B cell (primary cell): ENCODE data around the gene LITAF. TPM values are rescaled to one million over a fixed set of nuclear protein-coding genes. Genes with fewer than 3 reads are reported as not detected.

Experiments used
- ATAC-seq: fragments of 200-7000 bp; cut with Tn5 transposase; one replicate; pipeline ENCODE4 v1.10.0; 2021; ENCODE audit warnings: low read depth, mild to moderate bottlenecking, moderate number of reproducible peaks, moderate library complexity
- CTCF ChIA-PET: fragments of 350-600 bp; sonication (Branson Sonifier 250); formaldehyde crosslinking; loops from one replicate; lab custom pipeline; 2021; ENCODE audit warnings: antibody characterized with exemption, inconsistent platforms; lab: Charles Lee
- POLR2A ChIA-PET: fragments of 350-600 bp; sonication (Branson Sonifier 250); formaldehyde crosslinking; loops from one replicate; lab custom pipeline; 2021; ENCODE audit warnings: antibody characterized with exemption; lab: Charles Lee
- DNase-seq: peaks from one replicate; pipeline ENCODE4 v3.0.0; 2013
- H2AFZ ChIP-seq: 2 replicates; pipeline ENCODE4 v1.6.1; 2012; ENCODE audit warnings: mild to moderate bottlenecking, low read depth, low read length; ENCODE audit not compliant: insufficient read depth, poor library complexity, severe bottlenecking
- H3K27ac ChIP-seq, 2 donors: 1 replicate in 1 of 2; 2 replicates in 1 of 2; pipeline ENCODE4 v1.5.1; 2012 to 2013; ENCODE audit warnings: low read length in 2 of 2, mild to moderate bottlenecking in 2 of 2, moderate library complexity in 1 of 2
- H3K27me3 ChIP-seq, 4 experiments: fragments of 200-600 bp in 1 of 4; sonication (generic) in 1 of 4; replicated peaks in 1 of 4; 1 replicate in 2 of 4; 2 replicates in 2 of 4; pipeline versions ENCODE4 v1.6.1 to v1.7.0; 2013 to 2016; ENCODE audit warnings: low read length in 3 of 4, mild to moderate bottlenecking in 2 of 4, mixed read lengths in 1 of 4, moderate library complexity in 1 of 4; ENCODE audit not compliant: insufficient read depth in 4 of 4, control insufficient read depth in 3 of 4; ENCODE audit errors: control extremely low read depth in 1 of 4
- H3K36me3 ChIP-seq, 2 experiments: replicated peaks in 1 of 2; 1 replicate in 1 of 2; 2 replicates in 1 of 2; pipeline versions ENCODE4 v1.6.1 to v1.7.1; 2013; ENCODE audit warnings: low read length in 1 of 2; ENCODE audit not compliant: insufficient read depth in 2 of 2, control insufficient read depth in 1 of 2; ENCODE audit errors: control extremely low read depth in 1 of 2, extremely low read depth in 1 of 2
- H3K4me1 ChIP-seq, 2 donors: fragments of 200-600 bp in 1 of 2; sonication (generic) in 1 of 2; 1 replicate in 1 of 2; 2 replicates in 1 of 2; pipeline versions ENCODE4 v1.5.1 to v1.6.1; 2013 to 2017; ENCODE audit warnings: low read length in 2 of 2; ENCODE audit not compliant: control insufficient read depth in 2 of 2, insufficient read depth in 2 of 2
- H3K4me2 ChIP-seq: replicated peaks from 2 replicates; pipeline ENCODE3; 2012; ENCODE audit warnings: mild to moderate bottlenecking, low read depth, low read length; ENCODE audit not compliant: poor library complexity, severe bottlenecking
- H3K4me3 ChIP-seq, 5 experiments: fragments of 200-600 bp in 1 of 5; sonication (generic) in 1 of 5; 1 replicate in 3 of 5; 2 replicates in 2 of 5; pipeline versions ENCODE4 v1.5.1 to v1.7.0; 2011 to 2016; ENCODE audit warnings: low read length in 4 of 5, mild to moderate bottlenecking in 4 of 5, low read depth in 2 of 5, control low read depth in 1 of 5, moderate library complexity in 1 of 5; ENCODE audit not compliant: insufficient read depth in 1 of 5; ENCODE audit errors: control extremely low read depth in 1 of 5, extremely low read depth in 1 of 5
- H3K79me2 ChIP-seq: fragments of 200-600 bp; sonication (generic); one replicate; pipeline ENCODE4 v1.6.0; 2016; ENCODE audit warnings: low read length; ENCODE audit not compliant: control insufficient read depth, insufficient read depth
- H3K9ac ChIP-seq: fragments of 200-600 bp; sonication (generic); 2 replicates; pipeline ENCODE4 v1.6.1; 2017; ENCODE audit warnings: mild to moderate bottlenecking, low read length, moderate library complexity
- H3K9me3 ChIP-seq, 3 donors: one replicate each; pipeline versions ENCODE4 v1.6.1 to v1.7.1; 2013; ENCODE audit warnings: low read length in 2 of 3; ENCODE audit not compliant: control insufficient read depth in 2 of 3, insufficient read depth in 1 of 3; ENCODE audit errors: control extremely low read depth in 1 of 3
- H4K20me1 ChIP-seq: 2 replicates; pipeline ENCODE4 v1.6.0; 2012; ENCODE audit warnings: mild to moderate bottlenecking, low read length; ENCODE audit not compliant: insufficient read depth, control insufficient read depth, poor library complexity, severe bottlenecking
- H3K27ac Mint-ChIP-seq: one replicate; pipeline ENCODE4 v1.8.0; 2021; ENCODE audit warnings: mixed read lengths
- H3K27me3 Mint-ChIP-seq: one replicate; pipeline ENCODE4 v1.8.0; 2021; ENCODE audit warnings: mixed read lengths
- H3K4me1 Mint-ChIP-seq: one replicate; pipeline ENCODE4 v1.8.0; 2021; ENCODE audit warnings: mixed read lengths
- H3K4me3 Mint-ChIP-seq: one replicate; pipeline ENCODE4 v1.8.0; 2021; ENCODE audit warnings: mixed read lengths
- H3K9me3 Mint-ChIP-seq: one replicate; pipeline ENCODE4 v1.8.0; 2022; ENCODE audit warnings: mixed read lengths; ENCODE audit not compliant: insufficient read depth
- EZH2 ChIP-seq: IDR thresholded peaks from 2 replicates; pipeline ENCODE4 v1.6.1; 2012; ENCODE audit warnings: borderline replicate concordance, low read depth, mild to moderate bottlenecking, moderate library complexity, low read length; ENCODE audit not compliant: insufficient read depth, poor library complexity, severe bottlenecking
- WGBS: methylation state at CpG from one replicate; pipeline ENCODE4 v1.1.5; 2013; ENCODE audit warnings: missing lambda C conversion rate; ENCODE audit not compliant: insufficient coverage; 5-methylcytosine and 5-hydroxymethylcytosine counted together
- intact Hi-C: fragments of 100-400 bp; cut with micrococcal nuclease; formaldehyde crosslinking; loops from one replicate; pipeline ENCODE4 v1.10.0; 2022
- polyA plus RNA-seq: library from polyadenylated mRNA; depleted of rRNA; stranded (reverse); fragments of >200 nt; gene quantifications from 2 replicates; pipeline ENCODE4 v1.2.3, GENCODE V29; 2012
- total RNA-seq, 2 donors: library from RNA; stranded (reverse); fragments of 120-200 nt in 1 of 2; gene quantifications; 1 replicate in 1 of 2; 2 replicates in 1 of 2; pipeline versions ENCODE4 v1.2.3 to v1.2.4, GENCODE V29; 2013 to 2022
- TF ChIP-seq, protein P1 (sequence below): fragments of 200-600 bp; IDR thresholded peaks from one replicate; pipeline ENCODE4 v1.8.0; 2022; ENCODE audit warnings: antibody characterized with exemption, mild to moderate bottlenecking

LITAF gene
- total and polyA plus RNA-seq, 2 donors (not counting 1 experiment from before 2014, with no cell fraction given) = 93.6 to 125 TPM

DNA sequence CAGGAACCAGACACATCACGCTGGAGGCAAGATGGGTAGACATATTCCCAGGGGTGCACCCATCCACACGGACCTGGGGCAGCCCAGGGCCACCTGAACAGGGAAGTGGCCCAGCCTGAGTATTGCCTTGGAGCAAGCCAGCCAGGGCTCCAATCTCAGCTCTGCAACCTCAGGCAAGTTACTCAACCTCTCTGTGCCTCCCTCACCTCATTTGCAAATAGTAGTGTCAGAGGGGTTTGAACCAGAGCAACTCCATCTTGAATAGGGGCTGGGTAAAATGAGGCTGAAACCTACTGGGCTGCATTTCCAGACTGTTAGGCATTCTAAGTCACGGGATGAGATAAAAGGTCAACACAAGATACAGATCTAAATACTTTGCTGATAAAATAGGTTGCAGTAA lies 46.4 kb upstream of the LITAF start:
- CTCF ChIA-PET = no interaction called here

DNA sequence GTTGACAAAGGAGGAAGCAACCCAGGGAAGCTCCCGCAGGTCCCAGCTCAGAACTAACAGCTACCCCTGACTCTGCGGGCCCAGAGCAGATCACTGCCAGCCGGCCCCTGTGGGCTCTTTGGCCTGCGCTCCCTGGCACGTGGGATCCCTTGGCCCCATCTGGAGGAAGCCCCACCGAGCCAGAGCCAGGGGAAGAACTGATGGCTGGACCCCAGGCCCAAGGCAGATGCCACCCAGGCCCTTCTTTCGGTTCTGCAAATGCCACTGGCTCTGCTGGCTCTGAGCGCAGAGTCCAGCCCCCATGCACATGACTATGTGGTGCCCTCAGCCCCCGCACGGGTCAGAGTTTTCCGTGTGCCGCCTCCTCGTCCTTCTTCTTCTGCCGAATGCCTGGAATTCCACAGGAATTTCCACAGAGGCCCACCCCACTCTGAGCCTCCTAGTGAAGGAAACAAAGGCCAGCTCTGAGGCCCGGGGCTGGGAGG lies 45.8 kb upstream of the LITAF start:
- Histone ChIP-seq H2AFZ (no peak overlapping the region), H3K79me2 (no peaks in the 10 kb centered on the region), H3K4me2 (no peak overlapping the region), H3K9me3 (no peaks in the 10 kb centered on the region), H3K36me3 (no peaks in the 10 kb centered on the region), H3K4me1 (peaks cover 22 to 41% of the 10 kb centered on the region in 2 donors), H4K20me1 (no peaks in the 10 kb centered on the region), H3K27me3 (no peaks in the 10 kb centered on the region), H3K4me3 (no peak overlapping the region), H3K27ac (no peak overlapping the region), H3K9ac (no peak overlapping the region)
- Mint-ChIP-seq H3K4me1 (peaks cover 33% of the 10 kb centered on the region), H3K27me3 (no peaks in the 10 kb centered on the region), H3K27ac (no peak overlapping the region), H3K4me3 (no peak overlapping the region), H3K9me3 (no peaks in the 10 kb centered on the region)
- ATAC-seq (no peak), DNase-seq (no peak)
- TF ChIP-seq, protein P1, sequence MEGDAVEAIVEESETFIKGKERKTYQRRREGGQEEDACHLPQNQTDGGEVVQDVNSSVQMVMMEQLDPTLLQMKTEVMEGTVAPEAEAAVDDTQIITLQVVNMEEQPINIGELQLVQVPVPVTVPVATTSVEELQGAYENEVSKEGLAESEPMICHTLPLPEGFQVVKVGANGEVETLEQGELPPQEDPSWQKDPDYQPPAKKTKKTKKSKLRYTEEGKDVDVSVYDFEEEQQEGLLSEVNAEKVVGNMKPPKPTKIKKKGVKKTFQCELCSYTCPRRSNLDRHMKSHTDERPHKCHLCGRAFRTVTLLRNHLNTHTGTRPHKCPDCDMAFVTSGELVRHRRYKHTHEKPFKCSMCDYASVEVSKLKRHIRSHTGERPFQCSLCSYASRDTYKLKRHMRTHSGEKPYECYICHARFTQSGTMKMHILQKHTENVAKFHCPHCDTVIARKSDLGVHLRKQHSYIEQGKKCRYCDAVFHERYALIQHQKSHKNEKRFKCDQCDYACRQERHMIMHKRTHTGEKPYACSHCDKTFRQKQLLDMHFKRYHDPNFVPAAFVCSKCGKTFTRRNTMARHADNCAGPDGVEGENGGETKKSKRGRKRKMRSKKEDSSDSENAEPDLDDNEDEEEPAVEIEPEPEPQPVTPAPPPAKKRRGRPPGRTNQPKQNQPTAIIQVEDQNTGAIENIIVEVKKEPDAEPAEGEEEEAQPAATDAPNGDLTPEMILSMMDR = no peak
- TF ChIP-seq EZH2 = no peak
- intact Hi-C loops = no loop called here
- ChIA-PET CTCF (no interaction called here), POLR2A (interaction anchor here (0.6 kb wide), 1 partner anchor 43 kb away, joined by 14 read pairs; no protein-coding TSS in a partner anchor)
- WGBS = 91% methylated on average over 14 of the region's 15 CpGs

More for the DNA sequence above, 46.4 kb upstream of the LITAF start:
- no peak for TF ChIP-seq EZH2
- TF ChIP-seq, protein P1 = no peak
- Histone ChIP-seq H3K9me3 (no peaks in the 10 kb centered on the region), H3K27ac (no peak overlapping the region), H3K36me3 (no peaks in the 10 kb centered on the region), H2AFZ (no peak overlapping the region), H3K27me3 (no peaks in the 10 kb centered on the region), H3K9ac (no peak overlapping the region), H4K20me1 (no peaks in the 10 kb centered on the region), H3K4me2 (no peak overlapping the region), H3K79me2 (no peaks in the 10 kb centered on the region), H3K4me3 (no peak overlapping the region), H3K4me1 (peaks cover 22 to 40% of the 10 kb centered on the region in 2 donors)
- 75% methylated on average over 2 of the region's 3 CpGs for WGBS
- no peaks in the 10 kb centered on the region for H3K27me3 Mint-ChIP-seq
- no peak overlapping the region for H3K4me3 Mint-ChIP-seq
- no peaks in the 10 kb centered on the region for H3K9me3 Mint-ChIP-seq
- no peak for ATAC-seq
- peaks cover 31% of the 10 kb centered on the region for H3K4me1 Mint-ChIP-seq
- intact Hi-C loops = no loop called here
- no peak overlapping the region for H3K27ac Mint-ChIP-seq
- POLR2A ChIA-PET = no interaction called here
- no peak for DNase-seq
